H1 (cell line): ENCODE data around the gene IGFBP3. TPM values are rescaled to one million over a fixed set of nuclear protein-coding genes. Genes with fewer than 3 reads are reported as not detected.

Experiments
- CTCF ChIA-PET: fragments of 300-600 bp; sonication (Branson Sonifier 250); formaldehyde crosslinking; loops from one replicate; lab custom pipeline; 2021; ENCODE audit not compliant: partially characterized antibody; lab: Charles Lee
- POLR2A ChIA-PET: fragments of 300-600 bp; sonication (Branson Sonifier 250); formaldehyde crosslinking; loops from one replicate; lab custom pipeline; 2021; ENCODE audit warnings: inconsistent platforms; ENCODE audit not compliant: partially characterized antibody; lab: Charles Lee
- DNase-seq, 2 experiments: peaks; one replicate each; pipeline versions ENCODE4 v3.0.0 to v3.0.0-alpha.2; 2010 to 2022; ENCODE audit warnings: low spot score in 2 of 2, low read depth in 1 of 2, mixed read lengths in 1 of 2
- FAIRE-seq: peaks from 2 replicates; lab custom pipeline; 2011; peaks lifted over from hg19 to GRCh38; lab: Jason Lieb, UNC
- H2AFZ ChIP-seq: 2 replicates; pipeline ENCODE4 v1.8.1; 2012; ENCODE audit warnings: low read length, inconsistent platforms
- H2AK5ac ChIP-seq: 2 replicates; pipeline ENCODE4 v1.6.1; 2013; ENCODE audit warnings: low read depth, low read length
- H2BK120ac ChIP-seq: replicated peaks from 2 replicates; pipeline ENCODE3; 2013; ENCODE audit warnings: low read depth, low read length, inconsistent platforms
- H2BK12ac ChIP-seq: 2 replicates; pipeline ENCODE4 v1.6.1; 2013; ENCODE audit warnings: low read depth, low read length
- H2BK15ac ChIP-seq: 2 replicates; pipeline ENCODE4 v1.6.1; 2013; ENCODE audit warnings: low read length
- H2BK20ac ChIP-seq: 2 replicates; pipeline ENCODE4 v1.6.1; 2013; ENCODE audit warnings: low read length
- H2BK5ac ChIP-seq: 2 replicates; pipeline ENCODE4 v1.6.1; 2013; ENCODE audit warnings: low read depth, low read length
- H3K14ac ChIP-seq: 2 replicates; pipeline ENCODE4 v1.6.1; 2013; ENCODE audit warnings: inconsistent platforms; ENCODE audit not compliant: insufficient read length
- H3K18ac ChIP-seq: 2 replicates; pipeline ENCODE4 v1.6.1; 2013; ENCODE audit warnings: low read length; ENCODE audit errors: extremely low read depth
- H3K23ac ChIP-seq: 2 replicates; pipeline ENCODE4 v1.6.1; 2013; ENCODE audit warnings: inconsistent platforms; ENCODE audit not compliant: insufficient read length
- H3K23me2 ChIP-seq: 2 replicates; pipeline ENCODE4 v1.6.1; 2013; ENCODE audit warnings: low read depth, low read length
- H3K27ac ChIP-seq: 2 replicates; pipeline ENCODE4 v1.6.1; 2011; ENCODE audit warnings: low read depth, low read length, inconsistent platforms
- H3K27me3 ChIP-seq, 4 experiments: replicated peaks in 1 of 4; 1 replicate in 1 of 4; 2 replicates in 3 of 4; pipeline versions ENCODE4 v1.6.1 to v1.8.1; 2011 to 2013; ENCODE audit warnings: low read length in 3 of 4, mild to moderate bottlenecking in 3 of 4, inconsistent platforms in 2 of 4, mixed read lengths in 2 of 4, moderate library complexity in 1 of 4; ENCODE audit not compliant: control insufficient read depth in 3 of 4, insufficient read depth in 3 of 4; ENCODE audit errors: extremely low read depth in 1 of 4
- H3K36me3 ChIP-seq, 4 experiments: 2 replicates each; pipeline versions ENCODE4 v1.6.1 to v1.8.1; 2011 to 2013; ENCODE audit warnings: mild to moderate bottlenecking in 4 of 4, low read length in 3 of 4, moderate library complexity in 2 of 4, control low read depth in 1 of 4, inconsistent platforms in 1 of 4; ENCODE audit not compliant: insufficient read depth in 4 of 4, control insufficient read depth in 2 of 4
- H3K4ac ChIP-seq: replicated peaks from 2 replicates; pipeline ENCODE3; 2013; ENCODE audit warnings: low read length, low read depth, mixed read lengths, inconsistent platforms; ENCODE audit not compliant: insufficient read length
- H3K4me1 ChIP-seq, 4 experiments: replicated peaks in 1 of 4; 1 replicate in 1 of 4; 2 replicates in 3 of 4; pipeline versions ENCODE4 v1.6.1 to v1.8.1; 2011 to 2013; ENCODE audit warnings: low read length in 3 of 4, inconsistent platforms in 2 of 4, mixed read lengths in 1 of 4; ENCODE audit not compliant: insufficient read depth in 4 of 4, control insufficient read depth in 3 of 4
- H3K4me2 ChIP-seq, 2 experiments: 2 replicates each; pipeline versions ENCODE4 v1.6.1 to v1.8.1; 2011 to 2013; ENCODE audit warnings: low read depth in 2 of 2, low read length in 2 of 2, control low read depth in 1 of 2, inconsistent platforms in 1 of 2, mild to moderate bottlenecking in 1 of 2; ENCODE audit not compliant: insufficient read depth in 1 of 2
- H3K4me3 ChIP-seq, 4 experiments: fragments of 200-600, 300-600 bp in 1 of 4; sonication (generic), shearing (Covaris generic), sonication (Bioruptor Twin) in 1 of 4; 2 replicates each; pipeline versions ENCODE4 v1.5.1 to v1.8.1; 2011 to 2016; ENCODE audit warnings: low read length in 4 of 4, low read depth in 3 of 4, control low read depth in 2 of 4, inconsistent platforms in 2 of 4, mild to moderate bottlenecking in 2 of 4, mixed read lengths in 1 of 4, moderate library complexity in 1 of 4; ENCODE audit not compliant: insufficient read depth in 2 of 4; ENCODE audit errors: extremely low read depth in 1 of 4
- H3K56ac ChIP-seq: replicated peaks from 2 replicates; pipeline ENCODE3; 2013; ENCODE audit warnings: low read depth, mild to moderate bottlenecking, mixed read lengths, low read length, inconsistent platforms; ENCODE audit not compliant: insufficient read length
- H3K79me1 ChIP-seq: 2 replicates; pipeline ENCODE4 v1.6.1; 2013; ENCODE audit warnings: low read depth, low read length, control low read depth
- H3K79me2 ChIP-seq, 2 experiments: 2 replicates each; pipeline versions ENCODE4 v1.6.1 to v1.8.1; 2012 to 2013; ENCODE audit warnings: low read length in 2 of 2, mild to moderate bottlenecking in 2 of 2, inconsistent platforms in 1 of 2; ENCODE audit not compliant: insufficient read depth in 2 of 2, control insufficient read depth in 1 of 2
- H3K9ac ChIP-seq, 4 experiments: replicated peaks in 1 of 4; 1 replicate in 1 of 4; 2 replicates in 3 of 4; pipeline versions ENCODE4 v1.6.1 to v1.8.1; 2011 to 2013; ENCODE audit warnings: low read depth in 3 of 4, low read length in 3 of 4, control low read depth in 2 of 4, mild to moderate bottlenecking in 2 of 4, moderate library complexity in 2 of 4, inconsistent platforms in 1 of 4; ENCODE audit errors: extremely low read depth in 1 of 4
- H3K9me3 ChIP-seq, 2 experiments: 2 replicates each; pipeline versions ENCODE4 v1.6.1 to v1.8.1; 2012 to 2013; ENCODE audit warnings: mild to moderate bottlenecking in 2 of 2, moderate library complexity in 2 of 2, control low read depth in 1 of 2, inconsistent platforms in 1 of 2, low read depth in 1 of 2, low read length in 1 of 2, mixed read lengths in 1 of 2; ENCODE audit not compliant: insufficient read depth in 2 of 2
- H4K20me1 ChIP-seq, 2 experiments: replicated peaks in 1 of 2; 2 replicates each; pipeline versions ENCODE3 to v1.8.1; 2011 to 2013; ENCODE audit warnings: inconsistent platforms in 2 of 2, low read length in 2 of 2, mild to moderate bottlenecking in 1 of 2; ENCODE audit not compliant: insufficient read depth in 2 of 2, control insufficient read depth in 1 of 2
- H4K5ac ChIP-seq: 2 replicates; pipeline ENCODE4 v1.6.1; 2013; ENCODE audit warnings: low read length, low read depth, mixed read lengths, inconsistent platforms; ENCODE audit not compliant: insufficient read length
- H4K8ac ChIP-seq: 2 replicates; pipeline ENCODE4 v1.8.0; 2013; ENCODE audit warnings: mild to moderate bottlenecking, moderate library complexity, low read length, inconsistent platforms; ENCODE audit not compliant: insufficient read depth; ENCODE audit errors: extremely low read depth
- H4K91ac ChIP-seq: replicated peaks from 2 replicates; pipeline ENCODE3; 2013; ENCODE audit warnings: low read length, mixed read lengths, inconsistent platforms; ENCODE audit not compliant: insufficient read length
- CHD1 ChIP-seq: IDR thresholded peaks from 2 replicates; pipeline ENCODE4 v1.6.1; 2012; ENCODE audit warnings: low read depth, low read length, improper control_type of control experiment
- KDM4A ChIP-seq: IDR thresholded peaks from one replicate; pipeline ENCODE4 v1.7.1; 2012; ENCODE audit warnings: low read depth, mild to moderate bottlenecking, moderate library complexity, low read length, inconsistent platforms; ENCODE audit not compliant: severe bottlenecking
- NANOG ChIP-seq: IDR thresholded peaks from 2 replicates; pipeline ENCODE4 v1.6.1; 2011; ENCODE audit warnings: low read length, low read depth, mild to moderate bottlenecking, inconsistent platforms; ENCODE audit not compliant: insufficient read depth, poor library complexity, severe bottlenecking
- POU5F1 ChIP-seq: IDR thresholded peaks from 2 replicates; pipeline ENCODE4 v1.6.1; 2011; ENCODE audit warnings: low read depth, mild to moderate bottlenecking, low read length, moderate library complexity
- RBBP5 ChIP-seq: IDR thresholded peaks from 2 replicates; pipeline ENCODE4 v1.7.1; 2012; ENCODE audit warnings: low read depth, mild to moderate bottlenecking, inconsistent platforms, low read length, moderate library complexity, borderline replicate concordance
- SAP30 ChIP-seq: fragments of 300-600 bp; sonication (generic); IDR thresholded peaks from 2 replicates; pipeline ENCODE4 v1.7.1; 2012; ENCODE audit warnings: low read length, moderate library complexity, mild to moderate bottlenecking, inconsistent platforms; ENCODE audit not compliant: insufficient read depth, insufficient replicate concordance
- SP2 ChIP-seq: IDR thresholded peaks from 2 replicates; pipeline ENCODE4 v1.6.1; 2012; ENCODE audit warnings: mild to moderate bottlenecking, low read length, inconsistent platforms
- SP4 ChIP-seq: IDR thresholded peaks from 2 replicates; pipeline ENCODE4 v1.6.1; 2012; ENCODE audit warnings: low read length, inconsistent platforms
- TEAD4 ChIP-seq: IDR thresholded peaks from 2 replicates; pipeline ENCODE4 v1.6.1; 2012; ENCODE audit warnings: low read depth, low read length, inconsistent platforms, mixed read lengths
- ZNF274 ChIP-seq: IDR thresholded peaks from 2 replicates; pipeline ENCODE4 v1.7.0; 2012; ENCODE audit warnings: low read length, borderline replicate concordance; ENCODE audit errors: extremely low read depth
- WGBS, 2 experiments: shearing (Covaris generic) in 1 of 2; methylation state at CpG; one replicate each; pipeline versions ENCODE4 v1.1.6 to v1.1.7; 2013 to 2015; ENCODE audit warnings: low lambda C conversion rate in 2 of 2, mixed read lengths in 2 of 2, inconsistent platforms in 1 of 2, low coverage in 1 of 2, missing lambda C conversion rate in 1 of 2; ENCODE audit not compliant: insufficient replicate concordance in 2 of 2, insufficient coverage in 1 of 2, insufficient read length in 1 of 2; ENCODE audit errors: extremely low coverage in 1 of 2, missing lambda C conversion rate in 1 of 2; 5-methylcytosine and 5-hydroxymethylcytosine counted together
- polyA plus RNA-seq, 7 experiments: library from polyadenylated mRNA; depleted of rRNA in 3 of 7; stranded (reverse) in 5 of 7; unstranded in 2 of 7; fragments of >200 nt in 5 of 7; fragments of 200-250 nt in 2 of 7; gene quantifications; 1 replicate in 5 of 7; 2 replicates in 1 of 7; 4 replicates in 1 of 7; pipeline versions ENCODE4 v1.2.1 to v1.2.3, GENCODE V29; 2011 to 2013; ENCODE audit warnings: missing spikeins in 2 of 7, mixed read lengths in 2 of 7
- total RNA-seq: library from RNA; stranded (reverse); fragmentation: NEBNext Ultra II Directional; extraction: Animal tissue kit (Norgen Biotek cat#: 25700); gene quantifications from 2 replicates; pipeline ENCODE4 v1.2.1, GENCODE V29; 2021
- TF ChIP-seq, protein P1 (sequence below): IDR thresholded peaks from 2 replicates; pipeline ENCODE4 v1.6.1; 2011; ENCODE audit warnings: low read depth, mild to moderate bottlenecking, low read length; ENCODE audit not compliant: insufficient read depth
- TF ChIP-seq, protein P2 (sequence below): IDR thresholded peaks from 2 replicates; pipeline ENCODE4 v1.6.1; 2012; ENCODE audit warnings: inconsistent platforms

Gene IGFBP3
- total and polyA plus RNA-seq, 2 of the 8 experiments (the other 6 are each of a cell fraction or from before 2014, with no cell fraction given) = 5.5 to 12.1 TPM

DNA sequence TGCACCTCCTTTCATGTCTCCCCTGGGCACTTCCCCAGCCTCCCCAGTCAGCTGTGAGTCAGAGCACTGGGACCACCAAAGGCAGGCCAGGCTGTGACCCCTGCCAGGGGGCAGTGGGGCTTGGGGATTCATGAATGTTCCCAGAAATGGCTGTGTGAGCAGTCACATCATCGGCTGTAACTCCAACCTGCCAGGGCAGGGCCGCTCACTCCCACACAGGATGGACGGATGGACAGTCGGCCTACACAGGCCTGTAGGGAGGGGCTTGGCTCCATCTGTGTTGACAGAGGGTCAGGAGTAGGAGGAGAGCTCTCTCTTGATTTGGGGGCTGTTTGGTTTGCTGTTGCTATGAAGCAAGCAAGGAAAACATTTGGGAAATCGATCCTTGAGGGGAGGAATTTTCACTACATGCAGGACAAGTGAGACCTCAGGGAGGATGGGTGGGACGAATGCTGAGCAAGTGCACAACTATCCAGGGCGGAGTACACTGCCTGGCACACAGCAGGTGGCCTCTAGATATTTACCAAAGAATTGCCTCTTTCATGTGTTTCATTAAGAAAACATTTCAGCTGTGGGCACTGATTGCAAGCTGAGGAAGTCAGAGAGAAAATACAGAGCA is 35.7 kb downstream of the IGFBP3 start:
- H4K91ac ChIP-seq = no peak overlapping the region
- no peaks in the 10 kb centered on the region for H3K36me3 ChIP-seq
- peaks cover 11% of the 10 kb centered on the region; the same call in 1 of the 2 replicates for H3K23me2 ChIP-seq
- no peak overlapping the region for H2BK12ac ChIP-seq
- no peak overlapping the region for H3K23ac ChIP-seq
- peaks cover 0 to 1% of the 10 kb centered on the region in 2 experiments for H4K20me1 ChIP-seq
- FAIRE-seq (no peak), DNase-seq (no peak)
- peaks cover 3 to 15% (median 10%) of the 10 kb centered on the region in 4 experiments for H3K4me1 ChIP-seq
- H2BK5ac ChIP-seq = no peak overlapping the region
- H3K4me2 ChIP-seq = no peak overlapping the region
- H3K4me3 ChIP-seq = no peak overlapping the region
- H3K18ac ChIP-seq = no peak overlapping the region
- H3K56ac ChIP-seq = no peak overlapping the region
- no peak overlapping the region; the same call in 1 of the 2 replicates for H4K8ac ChIP-seq
- no peak overlapping the region for H2BK15ac ChIP-seq
- H3K27me3 ChIP-seq = peaks cover 21 to 36% (median 33%) of the 10 kb centered on the region in 4 experiments
- no peak overlapping the region for H3K27ac ChIP-seq
- no peak overlapping the region for H2AFZ ChIP-seq
- no peak overlapping the region for H3K4ac ChIP-seq
- 88% methylated on average over 7 of the region's 7 CpGs; no CpG with 5 or more reads in 1 of the 2 experiments for WGBS, 2 experiments
- H3K9me3 ChIP-seq = no peaks in the 10 kb centered on the region
- CTCF ChIA-PET = interaction anchor here (0.6 to 2.0 kb wide), 6 partner anchors 13 to 1192 kb away, joined by 3 to 12 read pairs (median 4); partner anchors contain the start of gene CCDC201
- POLR2A ChIA-PET = no interaction called here
- no peak overlapping the region for H2BK120ac ChIP-seq
- no peak overlapping the region for H2AK5ac ChIP-seq
- no peak overlapping the region for H3K9ac ChIP-seq
- H3K79me2 ChIP-seq = no peaks in the 10 kb centered on the region
- H3K79me1 ChIP-seq = no peaks in the 10 kb centered on the region
- H2BK20ac ChIP-seq = no peak overlapping the region
- H4K5ac ChIP-seq = no peak overlapping the region
- H3K14ac ChIP-seq = no peak overlapping the region
- TF ChIP-seq TEAD4 (no peak), POU5F1 (no peak), SAP30 (no peak), SP4 (no peak), ZNF274 (no peak), CHD1 (no peak), SP2 (no peak), RBBP5 (no peak), KDM4A (no peak), NANOG (no peak)
- TF ChIP-seq, protein P1, sequence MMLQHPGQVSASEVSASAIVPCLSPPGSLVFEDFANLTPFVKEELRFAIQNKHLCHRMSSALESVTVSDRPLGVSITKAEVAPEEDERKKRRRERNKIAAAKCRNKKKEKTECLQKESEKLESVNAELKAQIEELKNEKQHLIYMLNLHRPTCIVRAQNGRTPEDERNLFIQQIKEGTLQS = no peak
- TF ChIP-seq, protein P2, sequence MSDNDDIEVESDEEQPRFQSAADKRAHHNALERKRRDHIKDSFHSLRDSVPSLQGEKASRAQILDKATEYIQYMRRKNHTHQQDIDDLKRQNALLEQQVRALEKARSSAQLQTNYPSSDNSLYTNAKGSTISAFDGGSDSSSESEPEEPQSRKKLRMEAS = no peak
